ENCODE measurements around the gene SENP7.

SENP7 gene

GRCh38 chr3:101518421-101518871 is 5.4 kb upstream of the SENP7 start:
- H3K4me3 ChIP-seq (ENCODE audit: low read depth, low read length): no peak overlapping the region
- H3K9me3 ChIP-seq (ENCODE audit: severe bottlenecking): no peaks in the 10 kb centered on the region
- no peaks in the 10 kb centered on the region for H3K36me3 ChIP-seq
- no peak for DNase-seq
- TF ChIP-seq CTCF (IDR thresholded peaks at IDR 0.05; ENCODE audit: low read depth, low read length): no peak
- H3K27me3 ChIP-seq (ENCODE audit: insufficient read depth, low read depth, severe bottlenecking): no peaks in the 10 kb centered on the region
- H3K27ac ChIP-seq: no peak overlapping the region

- Histone ChIP-seq H3K27ac (peak overlapping the region; percentile 89), H3K36me3 (peaks cover 6% of the 10 kb centered on the region; the same call in 1 of the 2 replicates), H3K4me3 (ENCODE audit: low read depth, low read length) (peak overlapping the region; percentile 69), H3K9me3 (ENCODE audit: severe bottlenecking) (no peaks in the 10 kb centered on the region), H3K27me3 (ENCODE audit: insufficient read depth, low read depth, severe bottlenecking) (no peaks in the 10 kb centered on the region)
- DNase-seq: no peak
- TF ChIP-seq CTCF (IDR thresholded peaks at IDR 0.05; ENCODE audit: low read depth, low read length): no peak
Measured at GRCh38 chr3:101513419-101513986, 491 bp upstream of the SENP7 start.

GRCh38 chr3:101512396-101512645 is 691 bp downstream of the SENP7 start:
- Histone ChIP-seq H3K4me3 (ENCODE audit: low read depth, low read length) (peak overlapping the region; percentile 69), H3K36me3 (peaks cover 6% of the 10 kb centered on the region; the same call in 1 of the 2 replicates), H3K27me3 (ENCODE audit: insufficient read depth, low read depth, severe bottlenecking) (no peaks in the 10 kb centered on the region), H3K27ac (peak overlapping the region; percentile 89), H3K9me3 (ENCODE audit: severe bottlenecking) (no peaks in the 10 kb centered on the region)
- DNase-seq: no peak
- no peak for TF ChIP-seq CTCF (IDR thresholded peaks at IDR 0.05; ENCODE audit: low read depth, low read length)

GRCh38 chr3:101509811-101510210 is 3.2 kb downstream of the SENP7 start:
- Histone ChIP-seq H3K9me3 (ENCODE audit: severe bottlenecking) (no peaks in the 10 kb centered on the region), H3K36me3 (peaks cover 6% of the 10 kb centered on the region; the same call in 1 of the 2 replicates)

GRCh38 chr3:101509281-101509680 is 3.7 kb downstream of the SENP7 start:
- H3K36me3 ChIP-seq: peaks cover 6% of the 10 kb centered on the region; the same call in 1 of the 2 replicates
- DNase-seq: no peak
- no peak overlapping the region for H3K27ac ChIP-seq
- H3K4me3 ChIP-seq (ENCODE audit: low read depth, low read length): no peak overlapping the region
- no peak for TF ChIP-seq CTCF (IDR thresholded peaks at IDR 0.05; ENCODE audit: low read depth, low read length)
- H3K9me3 ChIP-seq (ENCODE audit: severe bottlenecking): no peaks in the 10 kb centered on the region
- no peaks in the 10 kb centered on the region for H3K27me3 ChIP-seq (ENCODE audit: insufficient read depth, low read depth, severe bottlenecking)

More at GRCh38 chr3:101509811-101510210, 3.2 kb downstream of the SENP7 start:
- TF ChIP-seq CTCF (IDR thresholded peaks at IDR 0.05; ENCODE audit: low read depth, low read length): no peak
- Histone ChIP-seq H3K4me3 (ENCODE audit: low read depth, low read length) (no peak overlapping the region), H3K27me3 (ENCODE audit: insufficient read depth, low read depth, severe bottlenecking) (no peaks in the 10 kb centered on the region), H3K27ac (no peak overlapping the region)
- no peak for DNase-seq

GRCh38 chr3:101501783-101502182 is 11.2 kb downstream of the SENP7 start:
- H3K9me3 ChIP-seq (ENCODE audit: severe bottlenecking): no peaks in the 10 kb centered on the region
- H3K4me3 ChIP-seq (ENCODE audit: low read depth, low read length): no peak overlapping the region
- no peak overlapping the region for H3K27ac ChIP-seq
- H3K36me3 ChIP-seq: peaks cover 3% of the 10 kb centered on the region; the same call in 1 of the 2 replicates
- H3K27me3 ChIP-seq (ENCODE audit: insufficient read depth, low read depth, severe bottlenecking): no peaks in the 10 kb centered on the region
- no peak for DNase-seq
- TF ChIP-seq CTCF (IDR thresholded peaks at IDR 0.05; ENCODE audit: low read depth, low read length): no peak

Data from WERI-Rb-1 (cell line).